Stomach smooth muscle (tissue), 2 donors: ENCODE measurements around the gene FES.
"Not testable (repeated sequence)": the region's sequence is repeated elsewhere in the genome, so short reads cannot be mapped to it uniquely, and the experiment has no call there.

Experiments used
- H3K27ac ChIP-seq: one replicate; pipeline ENCODE4 v1.7.0; 2013; ENCODE audit warnings: mild to moderate bottlenecking, low read length, inconsistent platforms
- H3K27me3 ChIP-seq, 2 donors: one replicate each; pipeline ENCODE4 v1.7.0; 2013; ENCODE audit warnings: low read length in 2 of 2; ENCODE audit not compliant: insufficient read depth in 2 of 2, control insufficient read depth in 1 of 2
- H3K36me3 ChIP-seq, 2 donors: one replicate each; pipeline ENCODE4 v1.7.0; 2013; ENCODE audit warnings: low read length in 2 of 2; ENCODE audit not compliant: control insufficient read depth in 2 of 2, insufficient read depth in 2 of 2
- H3K4me1 ChIP-seq: one replicate; pipeline ENCODE4 v1.7.0; 2013; ENCODE audit warnings: low read length; ENCODE audit not compliant: control insufficient read depth, insufficient read depth
- H3K4me3 ChIP-seq, 2 donors: one replicate each; pipeline ENCODE4 v1.7.0; 2013; ENCODE audit warnings: low read length in 2 of 2
- H3K9ac ChIP-seq, 2 donors: one replicate each; pipeline ENCODE4 v1.7.0; 2013; ENCODE audit warnings: low read length in 2 of 2, mild to moderate bottlenecking in 1 of 2
- H3K9me3 ChIP-seq, 2 donors: one replicate each; pipeline ENCODE4 v1.7.0; 2013; ENCODE audit warnings: low read length in 2 of 2; ENCODE audit not compliant: control insufficient read depth in 2 of 2
- donor health status: healthy.
- donor health status: Pancreatic carcinoma.

The FES gene

GRCh38 chr15:90845201-90845949, 38.9 kb upstream of the FES start:
- H3K27me3 ChIP-seq: peaks cover 0 to 2% of the 10 kb centered on the region in 2 donors
- no peaks in the 10 kb centered on the region for H3K4me1 ChIP-seq
- H3K4me3 ChIP-seq: no peak overlapping the region
- no peak overlapping the region for H3K9ac ChIP-seq
- H3K9me3 ChIP-seq: no peaks in the 10 kb centered on the region
- no peaks in the 10 kb centered on the region for H3K36me3 ChIP-seq
- no peak overlapping the region for H3K27ac ChIP-seq

- not testable (repeated sequence) for H3K9me3 ChIP-seq, H3K4me1 ChIP-seq, H3K27ac ChIP-seq, H3K4me3 ChIP-seq, H3K27me3 ChIP-seq, H3K9ac ChIP-seq, H3K36me3 ChIP-seq
Observed at GRCh38 chr15:90849424-90849823, 34.9 kb upstream of the FES start.

DNA sequence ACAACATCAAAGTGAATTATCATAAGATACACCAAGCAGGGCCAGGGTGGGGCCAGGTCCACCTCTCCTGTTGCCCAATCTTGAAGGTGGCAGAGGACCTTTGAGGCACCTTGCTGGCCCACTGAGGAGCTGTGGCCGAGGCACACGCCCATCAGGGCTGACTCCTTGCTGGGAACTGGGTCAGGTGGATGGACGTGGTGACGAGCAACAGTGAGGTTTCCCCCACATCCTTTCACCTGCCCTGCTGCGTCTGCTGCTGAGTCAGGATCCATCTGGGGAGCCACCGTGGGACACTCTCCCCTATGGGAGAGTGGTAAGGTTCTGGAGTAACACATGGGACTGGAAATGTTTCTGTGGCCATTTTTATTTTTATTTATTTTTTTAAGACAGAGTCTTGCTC, 33.2 kb upstream of the FES start:
- Histone ChIP-seq H3K4me3 (no peak overlapping the region), H3K4me1 (no peaks in the 10 kb centered on the region), H3K9me3 (no peaks in the 10 kb centered on the region), H3K9ac (no peak overlapping the region), H3K27ac (no peak overlapping the region), H3K27me3 (peaks cover 0 to 2% of the 10 kb centered on the region in 2 donors), H3K36me3 (no peaks in the 10 kb centered on the region)

- Histone ChIP-seq H3K27me3 (peaks cover 0 to 2% of the 10 kb centered on the region in 2 donors), H3K9ac (no peak overlapping the region), H3K4me3 (no peak overlapping the region), H3K9me3 (no peaks in the 10 kb centered on the region), H3K36me3 (no peaks in the 10 kb centered on the region), H3K27ac (no peak overlapping the region), H3K4me1 (no peaks in the 10 kb centered on the region)
Observed at GRCh38 chr15:90851940-90852339, 32.4 kb upstream of the FES start.

- Histone ChIP-seq H3K9me3 (no peaks in the 10 kb centered on the region), H3K9ac (no peak overlapping the region), H3K27me3 (no peaks in the 10 kb centered on the region), H3K27ac (no peak overlapping the region), H3K4me3 (no peak overlapping the region), H3K4me1 (no peaks in the 10 kb centered on the region), H3K36me3 (no peaks in the 10 kb centered on the region)
Observed at GRCh38 chr15:90855139-90855538, 29.2 kb upstream of the FES start.

GRCh38 chr15:90857337-90857736, 27.0 kb upstream of the FES start:
- Histone ChIP-seq H3K9me3 (no peaks in the 10 kb centered on the region), H3K9ac (no peak overlapping the region), H3K36me3 (no peaks in the 10 kb centered on the region), H3K4me1 (no peaks in the 10 kb centered on the region), H3K27me3 (no peaks in the 10 kb centered on the region), H3K4me3 (no peak overlapping the region), H3K27ac (no peak overlapping the region)

DNA sequence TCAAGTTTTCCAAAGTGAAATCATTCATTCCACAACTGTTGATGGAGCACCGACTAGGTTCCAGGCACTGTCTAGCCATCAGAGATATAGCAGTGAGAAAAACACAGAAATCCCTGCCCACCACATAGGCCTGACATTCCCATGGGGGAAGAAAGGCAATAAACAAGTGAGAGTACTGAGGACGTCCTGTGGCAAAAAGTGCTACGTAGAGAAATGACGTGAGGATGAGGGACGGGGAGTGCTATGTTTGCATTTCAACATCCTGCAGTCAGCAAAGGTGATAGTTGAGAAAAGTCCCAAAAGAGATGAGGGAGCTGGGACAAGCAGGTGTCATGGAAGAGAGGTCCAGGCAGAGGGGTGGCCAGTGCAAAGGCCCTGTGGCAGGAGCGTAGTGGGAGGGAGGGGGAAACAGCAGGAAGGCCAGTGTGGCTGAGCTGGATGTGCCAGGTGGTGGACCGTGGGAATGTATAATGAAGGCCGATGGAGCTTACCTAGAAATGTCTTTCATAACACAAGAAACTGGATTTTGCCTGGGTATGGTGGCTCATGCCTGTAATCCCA, 26.3 kb upstream of the FES start:
- Histone ChIP-seq H3K36me3 (no peaks in the 10 kb centered on the region), H3K4me1 (no peaks in the 10 kb centered on the region), H3K4me3 (no peak overlapping the region), H3K9ac (no peak overlapping the region), H3K9me3 (no peaks in the 10 kb centered on the region), H3K27ac (no peak overlapping the region), H3K27me3 (no peaks in the 10 kb centered on the region)

- Histone ChIP-seq H3K9ac (no peak overlapping the region), H3K27ac (no peak overlapping the region), H3K36me3 (no peaks in the 10 kb centered on the region), H3K4me3 (no peak overlapping the region), H3K27me3 (no peaks in the 10 kb centered on the region), H3K4me1 (no peaks in the 10 kb centered on the region), H3K9me3 (no peaks in the 10 kb centered on the region)
Observed at GRCh38 chr15:90859234-90860131, 24.8 kb upstream of the FES start.

- Histone ChIP-seq H3K4me1 (no peaks in the 10 kb centered on the region), H3K27ac (no peak overlapping the region), H3K9me3 (no peaks in the 10 kb centered on the region), H3K4me3 (no peak overlapping the region), H3K9ac (no peak overlapping the region), H3K36me3 (no peaks in the 10 kb centered on the region), H3K27me3 (no peaks in the 10 kb centered on the region)
Observed at GRCh38 chr15:90860450-90860849, 23.9 kb upstream of the FES start.

- H3K36me3 ChIP-seq: no peaks in the 10 kb centered on the region
- H3K9ac ChIP-seq: no peak overlapping the region
- no peak overlapping the region for H3K27ac ChIP-seq
- peaks cover 0 to 2% of the 10 kb centered on the region in 2 donors for H3K27me3 ChIP-seq
- no peaks in the 10 kb centered on the region for H3K4me1 ChIP-seq
- H3K4me3 ChIP-seq: no peak overlapping the region
- no peaks in the 10 kb centered on the region for H3K9me3 ChIP-seq
Observed at GRCh38 chr15:90860942-90861675, 23.2 kb upstream of the FES start.
